ENCODE results near the gene GGT6. TPM values are rescaled to one million over a fixed set of nuclear protein-coding genes. Genes with fewer than 3 reads are reported as not detected.
"Not testable (repeated sequence)": the region's sequence is repeated elsewhere in the genome, so short reads cannot be mapped to it uniquely, and the experiment has no call there.

The GGT6 gene
- total RNA-seq, 2 donors from 2014 or later = 158 to 163 TPM

GRCh38 chr17:4590981-4591453, 30.6 kb upstream of the GGT6 start:
- Histone ChIP-seq H3K27me3 (no peaks in the 10 kb centered on the region), H3K9me3 (no peaks in the 10 kb centered on the region), H3K27ac (no peak overlapping the region), H3K9ac (ENCODE audit: low read depth in 2 of 2, low read length in 2 of 2) (no peak overlapping the region), H3K36me3 (no peaks in the 10 kb centered on the region), H3K4me3 (no peak overlapping the region), H3K4me1 (no peaks in the 10 kb centered on the region)
- no peak for DNase-seq
- intact Hi-C loops (cut with DNase I) = loop anchor here (10.0 kb wide), 1 partner anchor 64 kb away; no protein-coding TSS in a partner anchor
- no peak for TF ChIP-seq CTCF (IDR thresholded peaks at IDR 0.05)

DNA sequence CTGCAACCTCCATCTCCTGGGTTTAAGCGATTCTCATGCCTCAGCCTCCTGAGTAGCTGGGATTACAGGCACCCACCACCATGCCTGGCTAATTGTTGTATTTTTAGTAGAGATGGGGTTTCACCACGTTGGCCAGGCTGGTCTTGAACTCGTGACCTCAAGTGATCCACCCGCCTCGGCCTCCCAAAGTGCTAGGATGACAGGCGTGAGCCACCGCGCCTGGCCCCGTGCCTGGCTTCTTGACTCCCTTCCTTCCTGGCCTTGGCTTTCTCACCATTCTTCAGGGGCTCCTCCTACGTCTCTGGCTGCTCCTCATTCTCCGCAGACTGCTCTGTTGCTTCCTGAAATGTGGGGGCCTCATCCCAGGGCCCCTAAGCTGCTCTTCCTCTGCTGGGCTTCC, 29.7 kb upstream of the GGT6 start:
- H3K4me1 ChIP-seq; H3K4me3 ChIP-seq; H3K36me3 ChIP-seq; DNase-seq; H3K27me3 ChIP-seq; H3K27ac ChIP-seq; H3K9ac ChIP-seq (ENCODE audit: low read depth in 2 of 2, low read length in 2 of 2); H3K9me3 ChIP-seq: not testable (repeated sequence)
- intact Hi-C loops (cut with DNase I) = loop anchor here (10.0 kb wide), 1 partner anchor 65 kb away; no protein-coding TSS in a partner anchor

GRCh38 chr17:4588898-4589625, 28.7 kb upstream of the GGT6 start:
- no peak overlapping the region for H3K4me3 ChIP-seq
- H3K9me3 ChIP-seq = no peaks in the 10 kb centered on the region
- no peak for DNase-seq
- no peak for TF ChIP-seq CTCF (IDR thresholded peaks at IDR 0.05)
- no peak overlapping the region for H3K9ac ChIP-seq (ENCODE audit: low read depth in 2 of 2, low read length in 2 of 2)
- H3K4me1 ChIP-seq = peaks cover 3% of the 10 kb centered on the region
- peaks cover 14% of the 10 kb centered on the region for H3K27me3 ChIP-seq
- no peak overlapping the region for H3K27ac ChIP-seq
- no peaks in the 10 kb centered on the region for H3K36me3 ChIP-seq
- intact Hi-C loops (cut with DNase I) = no loop called here

DNA sequence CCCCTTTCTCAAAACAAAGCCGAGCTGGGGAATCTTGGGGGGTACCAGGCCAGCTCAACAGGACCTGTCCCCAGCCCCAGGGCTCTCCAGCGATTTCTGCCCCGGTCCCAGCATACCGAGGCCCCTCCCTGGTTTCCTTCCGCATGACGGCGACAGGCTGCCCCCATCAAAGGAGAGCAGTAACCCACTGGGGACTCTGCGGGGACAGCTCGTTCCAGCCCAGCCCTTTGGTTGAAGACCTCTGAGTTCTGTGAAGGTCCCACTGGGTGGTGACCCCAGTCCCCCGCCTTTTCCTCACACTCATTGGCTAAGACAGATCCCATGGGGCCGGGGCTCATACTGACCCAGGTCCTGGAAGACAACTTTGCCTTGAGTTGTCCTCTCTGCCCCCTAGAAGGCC, 28.0 kb upstream of the GGT6 start:
- no peak for DNase-seq
- H3K27ac ChIP-seq = no peak overlapping the region
- peaks cover 3% of the 10 kb centered on the region for H3K4me1 ChIP-seq
- intact Hi-C loops (cut with DNase I) = no loop called here
- peaks cover 21% of the 10 kb centered on the region for H3K27me3 ChIP-seq
- H3K4me3 ChIP-seq = no peak overlapping the region
- no peaks in the 10 kb centered on the region for H3K9me3 ChIP-seq
- no peaks in the 10 kb centered on the region for H3K36me3 ChIP-seq
- no peak for TF ChIP-seq CTCF (IDR thresholded peaks at IDR 0.05)
- H3K9ac ChIP-seq (ENCODE audit: low read depth in 2 of 2, low read length in 2 of 2) = no peak overlapping the region

GRCh38 chr17:4587803-4588202, 27.4 kb upstream of the GGT6 start:
- Histone ChIP-seq H3K27me3 (peaks cover 27% of the 10 kb centered on the region), H3K4me1 (peaks cover 3% of the 10 kb centered on the region), H3K9me3 (no peaks in the 10 kb centered on the region), H3K4me3 (no peak overlapping the region), H3K9ac (ENCODE audit: low read depth in 2 of 2, low read length in 2 of 2) (no peak overlapping the region), H3K36me3 (no peaks in the 10 kb centered on the region), H3K27ac (no peak overlapping the region)
- intact Hi-C loops (cut with DNase I) = no loop called here
- DNase-seq = no peak
- TF ChIP-seq CTCF (IDR thresholded peaks at IDR 0.05) = no peak

DNA sequence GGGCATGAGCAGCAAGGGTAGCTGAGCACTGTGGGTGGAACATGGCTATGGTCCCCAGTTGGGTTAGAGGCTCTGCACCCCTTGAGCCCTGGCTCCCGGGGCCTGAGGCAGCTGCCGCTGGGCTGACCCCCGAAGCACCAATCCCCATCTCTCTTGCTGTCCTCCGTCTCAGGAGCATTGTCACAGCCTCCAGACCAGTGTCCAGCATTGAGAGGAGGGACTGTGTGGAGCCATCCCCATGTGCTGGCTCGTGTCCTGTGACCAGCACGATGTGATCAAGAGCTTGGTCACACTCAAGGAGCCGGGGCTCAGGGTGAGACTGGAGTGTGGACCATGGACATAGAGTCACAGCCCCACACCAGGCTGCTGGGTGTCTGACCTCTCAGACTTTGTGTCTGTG, 26.8 kb upstream of the GGT6 start:
- no peak overlapping the region for H3K9ac ChIP-seq (ENCODE audit: low read depth in 2 of 2, low read length in 2 of 2)
- H3K4me1 ChIP-seq = peaks cover 3% of the 10 kb centered on the region
- H3K27ac ChIP-seq = no peak overlapping the region
- TF ChIP-seq CTCF (IDR thresholded peaks at IDR 0.05) = no peak
- no peaks in the 10 kb centered on the region for H3K36me3 ChIP-seq
- no peaks in the 10 kb centered on the region for H3K9me3 ChIP-seq
- H3K4me3 ChIP-seq = no peak overlapping the region
- intact Hi-C loops (cut with DNase I) = no loop called here
- H3K27me3 ChIP-seq = peaks cover 33% of the 10 kb centered on the region
- no peak for DNase-seq

Data from colonic mucosa (tissue), 4 donors.